ENCODE results near the gene GRPEL1. TPM values are rescaled to one million over a fixed set of nuclear protein-coding genes. Genes with fewer than 3 reads are reported as not detected.
A peak's percentile ranks its signal among the peaks of the same experiment; 100 is the strongest.

GRPEL1 gene
- total RNA-seq, 1 experiment from 2014 or later, result 47.3 TPM

- Mint-ChIP-seq H3K27me3 (ENCODE audit: insufficient read depth, unreplicated experiment) (no peaks in the 10 kb centered on the region), H3K4me3 (ENCODE audit: unreplicated experiment) (peak overlapping the region; percentile 90), H3K27ac (ENCODE audit: unreplicated experiment) (peak overlapping the region; percentile 30), H3K9me3 (ENCODE audit: unreplicated experiment) (no peaks in the 10 kb centered on the region), H3K4me1 (ENCODE audit: low read depth, unreplicated experiment) (peaks cover 14% of the 10 kb centered on the region), H3K36me3 (ENCODE audit: insufficient read depth, unreplicated experiment) (peaks cover 48% of the 10 kb centered on the region)
- no TSS peak for BruUV-seq (replicated peaks)
- Histone ChIP-seq H3K4me3 (ENCODE audit: low read depth, low read length) (peak overlapping the region; percentile 77), H3K9me3 (no peaks in the 10 kb centered on the region), H3K36me3 (ENCODE audit: control insufficient read depth, insufficient read depth, low read length) (peaks cover 2% of the 10 kb centered on the region; the same call in 1 of the 2 replicates), H3K4me1 (peaks cover 9% of the 10 kb centered on the region; the same call in 1 of the 2 replicates), H3K27me3 (replicated peaks; ENCODE audit: control insufficient read depth, insufficient read depth, low read length) (no peaks in the 10 kb centered on the region)
- no peak for TF ChIP-seq CTCF (IDR thresholded peaks at IDR 0.05; ENCODE audit: insufficient read depth in 1 of 2, low read depth in 1 of 2, low read length in 1 of 2, severe bottlenecking in 1 of 2, unreplicated experiment in 1 of 2)
- POLR2A ChIA-PET, result interaction anchor here (0.6 to 2.6 kb wide), 5 partner anchors 10 to 172 kb away, joined by 3 to 27 read pairs (median 4); partner anchors contain the start of gene TADA2B
- intact Hi-C loops (cut with micrococcal nuclease; ENCODE audit: unreplicated experiment), result no loop called here
- peak in 1 of 2 experiments; percentile 44 for DNase-seq
- CTCF ChIA-PET, result interaction anchor here (0.6 to 2.4 kb wide), 4 partner anchors 15 to 274 kb away, joined by 3 to 24 read pairs (median 9); partner anchors contain the start of gene TADA2B
Measured at GRCh38 chr4:7067126-7067451, 775 bp downstream of the GRPEL1 start.

DNA sequence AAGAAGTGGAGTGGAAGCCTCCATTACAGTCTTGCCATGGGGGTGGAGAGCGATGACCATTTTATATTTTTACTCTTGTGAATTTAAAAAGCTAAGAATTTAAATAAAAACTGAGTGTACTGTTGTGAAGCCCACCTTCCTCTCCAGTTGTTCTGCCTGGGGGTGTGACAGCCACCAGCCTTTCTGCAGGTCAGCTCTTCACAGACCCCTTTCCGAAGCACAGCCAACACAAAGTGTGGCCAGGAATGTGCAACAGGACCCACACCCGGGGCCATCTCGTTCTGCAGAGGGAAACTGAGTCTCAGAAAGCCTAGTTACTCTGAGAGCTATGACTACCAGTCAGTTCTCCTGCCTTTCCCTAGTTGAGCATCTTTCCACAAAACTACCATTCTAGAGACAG, 1.4 kb downstream of the GRPEL1 start:
- Mint-ChIP-seq H3K27ac (ENCODE audit: unreplicated experiment) (peak overlapping the region; percentile 30), H3K9me3 (ENCODE audit: unreplicated experiment) (no peaks in the 10 kb centered on the region), H3K4me1 (ENCODE audit: low read depth, unreplicated experiment) (peaks cover 14% of the 10 kb centered on the region), H3K27me3 (ENCODE audit: insufficient read depth, unreplicated experiment) (no peaks in the 10 kb centered on the region), H3K36me3 (ENCODE audit: insufficient read depth, unreplicated experiment) (peaks cover 54% of the 10 kb centered on the region), H3K4me3 (ENCODE audit: unreplicated experiment) (peak overlapping the region; percentile 90)
- intact Hi-C loops (cut with micrococcal nuclease; ENCODE audit: unreplicated experiment), result no loop called here
- H3K4me3 ChIP-seq (ENCODE audit: low read depth, low read length), result peak overlapping the region; percentile 77
- POLR2A ChIA-PET, result interaction anchor here (2.6 kb wide), 1 partner anchor 23 kb away, joined by 27 read pairs; the partner anchor contains the start of gene TADA2B
- DNase-seq, result no peak
- H3K36me3 ChIP-seq (ENCODE audit: control insufficient read depth, insufficient read depth, low read length), result peaks cover 2% of the 10 kb centered on the region
- H3K9me3 ChIP-seq, result no peaks in the 10 kb centered on the region
- H3K27me3 ChIP-seq (replicated peaks; ENCODE audit: control insufficient read depth, insufficient read depth, low read length), result no peaks in the 10 kb centered on the region
- TF ChIP-seq CTCF (IDR thresholded peaks at IDR 0.05; ENCODE audit: insufficient read depth in 1 of 2, low read depth in 1 of 2, low read length in 1 of 2, severe bottlenecking in 1 of 2, unreplicated experiment in 1 of 2), result no peak
- H3K4me1 ChIP-seq, result peaks cover 9% of the 10 kb centered on the region; the same call in 1 of the 2 replicates
- TSS peak; percentile 48 for BruUV-seq (replicated peaks)
- CTCF ChIA-PET, result interaction anchor here (2.4 kb wide), 1 partner anchor 23 kb away, joined by 24 read pairs; the partner anchor contains the start of gene TADA2B

GRCh38 chr4:7066006-7066405, 1.9 kb downstream of the GRPEL1 start:
- intact Hi-C loops (cut with micrococcal nuclease; ENCODE audit: unreplicated experiment), result no loop called here
- no TSS peak for BruUV-seq (replicated peaks)
- H3K36me3 Mint-ChIP-seq (ENCODE audit: insufficient read depth, unreplicated experiment), result peaks cover 59% of the 10 kb centered on the region
- H3K9me3 Mint-ChIP-seq (ENCODE audit: unreplicated experiment), result no peaks in the 10 kb centered on the region
- Histone ChIP-seq H3K27me3 (replicated peaks; ENCODE audit: control insufficient read depth, insufficient read depth, low read length) (no peaks in the 10 kb centered on the region), H3K9me3 (no peaks in the 10 kb centered on the region), H3K4me3 (ENCODE audit: low read depth, low read length) (no peak overlapping the region), H3K4me1 (peaks cover 9% of the 10 kb centered on the region; the same call in 1 of the 2 replicates), H3K36me3 (ENCODE audit: control insufficient read depth, insufficient read depth, low read length) (peaks cover 2% of the 10 kb centered on the region)
- ChIA-PET CTCF (no interaction called here), POLR2A (interaction anchor here (0.7 to 2.6 kb wide), 2 partner anchors 12 to 22 kb away, joined by 5 to 27 read pairs; partner anchors contain the start of gene TADA2B)
- no peak for TF ChIP-seq CTCF (IDR thresholded peaks at IDR 0.05; ENCODE audit: insufficient read depth in 1 of 2, low read depth in 1 of 2, low read length in 1 of 2, severe bottlenecking in 1 of 2, unreplicated experiment in 1 of 2)
- peaks cover 11% of the 10 kb centered on the region for H3K4me1 Mint-ChIP-seq (ENCODE audit: low read depth, unreplicated experiment)
- no peak overlapping the region for H3K27ac Mint-ChIP-seq (ENCODE audit: unreplicated experiment)
- H3K27me3 Mint-ChIP-seq (ENCODE audit: insufficient read depth, unreplicated experiment), result no peaks in the 10 kb centered on the region
- DNase-seq, result no peak
- peak overlapping the region; percentile 90 for H3K4me3 Mint-ChIP-seq (ENCODE audit: unreplicated experiment)

Data from Caco-2 (cell line).